ENCODE results near the gene B3GALT6.

Gene B3GALT6

DNA sequence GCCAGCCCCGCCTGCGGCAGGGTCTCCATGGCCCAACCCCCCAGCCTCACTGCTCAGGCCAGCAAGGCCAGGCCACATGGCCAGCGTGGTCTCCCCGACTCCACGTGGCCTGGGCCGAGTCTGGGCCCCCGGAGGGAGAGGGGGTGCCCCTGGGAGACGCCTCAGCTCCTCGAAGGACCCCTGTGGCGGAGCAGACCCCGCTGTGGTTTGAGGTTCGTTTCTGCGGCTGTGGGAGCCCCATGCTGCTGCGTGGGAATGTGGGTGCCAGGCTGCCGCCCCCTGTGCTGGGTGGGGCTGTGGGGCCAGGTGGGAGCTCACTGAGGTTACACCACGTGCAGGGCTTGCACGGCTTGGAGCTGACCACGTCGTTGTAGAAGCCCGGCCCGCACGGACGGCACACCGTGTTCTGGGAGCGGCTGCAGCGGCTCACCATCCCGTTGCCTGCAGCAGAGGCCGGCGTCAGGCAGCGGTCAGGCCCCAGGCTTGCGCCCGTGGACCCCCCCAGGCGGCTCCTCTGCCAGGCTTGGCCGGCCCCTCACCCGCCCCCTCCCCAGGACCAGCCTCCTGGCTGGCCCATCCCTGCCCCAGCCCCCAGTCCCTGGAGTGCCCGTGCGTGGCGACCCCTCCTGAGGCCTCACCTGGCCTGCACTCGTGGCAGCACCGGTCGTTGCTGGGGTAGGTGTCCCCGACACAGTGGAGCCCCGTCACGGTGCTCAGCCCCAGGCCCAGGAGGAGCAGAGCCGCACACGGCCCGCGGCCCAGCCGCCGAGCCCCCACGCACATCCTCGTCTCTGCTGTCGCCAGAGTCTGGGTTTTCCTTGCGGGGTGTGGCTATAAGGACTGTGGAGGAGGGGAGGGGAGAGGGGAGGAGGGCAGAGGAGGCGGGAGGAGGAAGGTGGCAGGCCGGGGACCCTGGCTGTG, 18.4 kb upstream of the B3GALT6 start, which contains the start of gene TNFRSF4:
Gene TNFRSF4, minus strand, starts transcription at position 809 of the 921 bp plus-strand sequence. Its CDS starts 26 bp downstream, at position 783.
- no peak within 1 kb of the TSS for H3K27ac ChIP-seq
- TF ChIP-seq, protein P1, sequence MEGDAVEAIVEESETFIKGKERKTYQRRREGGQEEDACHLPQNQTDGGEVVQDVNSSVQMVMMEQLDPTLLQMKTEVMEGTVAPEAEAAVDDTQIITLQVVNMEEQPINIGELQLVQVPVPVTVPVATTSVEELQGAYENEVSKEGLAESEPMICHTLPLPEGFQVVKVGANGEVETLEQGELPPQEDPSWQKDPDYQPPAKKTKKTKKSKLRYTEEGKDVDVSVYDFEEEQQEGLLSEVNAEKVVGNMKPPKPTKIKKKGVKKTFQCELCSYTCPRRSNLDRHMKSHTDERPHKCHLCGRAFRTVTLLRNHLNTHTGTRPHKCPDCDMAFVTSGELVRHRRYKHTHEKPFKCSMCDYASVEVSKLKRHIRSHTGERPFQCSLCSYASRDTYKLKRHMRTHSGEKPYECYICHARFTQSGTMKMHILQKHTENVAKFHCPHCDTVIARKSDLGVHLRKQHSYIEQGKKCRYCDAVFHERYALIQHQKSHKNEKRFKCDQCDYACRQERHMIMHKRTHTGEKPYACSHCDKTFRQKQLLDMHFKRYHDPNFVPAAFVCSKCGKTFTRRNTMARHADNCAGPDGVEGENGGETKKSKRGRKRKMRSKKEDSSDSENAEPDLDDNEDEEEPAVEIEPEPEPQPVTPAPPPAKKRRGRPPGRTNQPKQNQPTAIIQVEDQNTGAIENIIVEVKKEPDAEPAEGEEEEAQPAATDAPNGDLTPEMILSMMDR (IDR thresholded peaks at IDR 0.05), result no peak
- no peak for TF ChIP-seq ZFX (IDR thresholded peaks at IDR 0.05; ENCODE audit: borderline replicate concordance)

DNA sequence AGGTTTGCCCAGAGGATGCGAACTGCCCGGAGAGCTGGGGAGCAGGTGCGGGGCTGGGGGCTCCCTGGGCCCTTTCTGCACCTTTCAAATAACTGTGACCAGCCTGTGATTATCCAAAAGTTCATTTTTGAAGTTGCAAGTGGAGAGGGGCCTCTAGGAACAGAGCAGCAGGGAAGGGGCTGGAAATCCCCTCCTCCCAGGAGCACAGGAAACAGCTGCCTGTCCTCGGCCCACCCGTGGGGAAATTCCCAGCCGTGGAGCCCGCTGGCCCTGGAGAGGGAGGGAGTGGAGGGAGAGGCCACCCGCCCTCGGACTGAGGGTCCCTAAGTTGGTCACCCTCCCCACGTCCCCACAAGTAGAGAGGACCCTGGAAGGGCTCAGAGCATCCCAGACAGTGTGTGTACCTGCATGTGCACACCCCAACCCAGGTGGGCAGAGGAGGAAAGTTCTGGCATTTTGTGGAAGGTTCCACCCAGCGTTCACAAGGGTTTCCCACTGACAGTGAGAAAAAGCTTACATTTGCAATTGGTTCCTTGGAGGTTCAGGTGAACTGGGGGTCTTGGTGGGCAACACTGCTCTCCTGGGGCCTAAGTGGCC, 16.9 kb upstream of the B3GALT6 start:
- no peak overlapping the region for H3K27ac ChIP-seq
- TF ChIP-seq, protein P1 (IDR thresholded peaks at IDR 0.05), result no peak
- no peak for TF ChIP-seq ZFX (IDR thresholded peaks at IDR 0.05; ENCODE audit: borderline replicate concordance)

DNA sequence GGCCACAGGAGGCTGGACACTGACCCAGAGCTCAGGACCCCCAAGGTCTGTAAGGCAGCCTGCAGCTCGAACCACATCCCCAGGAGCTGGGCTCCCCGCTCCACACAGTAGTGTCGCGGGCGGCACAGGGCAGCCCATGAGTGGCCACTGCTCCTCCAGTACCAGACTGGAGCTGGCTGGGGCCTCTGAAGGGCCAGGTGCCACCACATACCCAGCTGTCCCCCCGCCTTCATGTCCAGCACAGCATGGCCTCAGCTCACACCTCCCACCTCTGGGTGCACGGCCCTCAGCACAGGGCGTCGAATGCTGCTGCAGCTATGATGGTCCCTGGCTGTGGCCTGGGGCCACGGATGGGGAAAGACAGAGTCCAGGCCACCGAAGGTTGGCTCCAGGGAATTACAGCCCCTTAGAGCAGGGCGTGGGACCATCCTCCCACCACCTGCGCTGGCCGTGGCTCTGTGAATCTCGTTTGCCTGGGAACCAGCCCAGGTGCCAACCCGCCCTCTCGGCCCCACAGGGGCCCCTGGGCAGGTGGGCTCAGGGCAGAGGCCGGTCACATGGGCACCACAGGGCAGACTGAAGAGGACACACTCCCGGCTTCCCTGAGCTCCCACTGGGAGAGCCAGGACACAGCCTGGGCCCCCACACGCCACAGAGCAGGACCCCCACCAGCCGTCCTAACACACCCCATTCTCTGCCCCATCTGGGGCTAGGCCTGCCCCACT, 16.0 kb upstream of the B3GALT6 start:
- no peak overlapping the region for H3K27ac ChIP-seq
- no peak for TF ChIP-seq ZFX (IDR thresholded peaks at IDR 0.05; ENCODE audit: borderline replicate concordance)
- TF ChIP-seq, protein P1 (IDR thresholded peaks at IDR 0.05), result no peak

DNA sequence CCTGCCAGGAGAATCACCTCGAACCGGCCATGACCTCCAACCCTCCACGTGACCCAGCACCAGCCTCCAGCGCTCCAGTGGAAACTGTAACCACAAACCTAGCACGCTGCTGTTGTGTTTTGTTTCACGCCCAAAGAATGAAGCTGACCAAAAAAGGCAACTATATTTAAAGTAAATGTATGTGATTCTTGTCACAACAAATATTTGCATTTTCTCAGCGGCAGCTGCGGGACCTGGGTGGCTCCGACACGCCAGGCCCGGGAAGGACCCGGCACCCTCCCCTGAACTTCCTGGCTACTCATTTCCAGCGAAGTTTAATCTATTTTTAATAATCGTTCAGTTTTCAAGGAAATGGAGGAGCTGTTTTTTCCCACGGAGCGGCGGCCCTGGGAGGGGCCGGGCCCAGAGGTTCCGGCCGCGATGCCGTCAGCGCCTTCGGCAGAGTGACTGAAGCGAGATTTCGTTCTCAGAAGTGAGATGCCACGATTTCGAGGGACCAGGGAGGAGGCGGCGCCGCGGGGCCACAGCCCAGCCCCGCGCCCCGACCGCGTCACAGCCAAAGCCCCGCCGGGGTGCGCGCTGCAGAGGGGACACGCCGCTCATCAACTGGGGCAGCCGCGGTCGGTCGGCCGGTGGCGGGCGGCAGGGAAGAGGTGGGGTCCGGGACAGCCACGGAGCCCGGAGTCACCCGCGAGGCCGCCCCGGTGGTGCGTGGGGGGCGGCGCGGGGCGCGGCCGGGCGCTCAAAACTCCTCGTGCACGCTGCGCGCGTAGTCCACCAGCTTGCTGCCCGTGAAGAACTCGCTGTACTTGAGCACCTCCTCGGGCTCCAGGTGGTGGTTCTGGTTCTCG, 15.0 kb upstream of the B3GALT6 start:
- no peak overlapping the region for H3K27ac ChIP-seq
- TF ChIP-seq, protein P1 (IDR thresholded peaks at IDR 0.05), result no peak
- no peak for TF ChIP-seq ZFX (IDR thresholded peaks at IDR 0.05; ENCODE audit: borderline replicate concordance)

DNA sequence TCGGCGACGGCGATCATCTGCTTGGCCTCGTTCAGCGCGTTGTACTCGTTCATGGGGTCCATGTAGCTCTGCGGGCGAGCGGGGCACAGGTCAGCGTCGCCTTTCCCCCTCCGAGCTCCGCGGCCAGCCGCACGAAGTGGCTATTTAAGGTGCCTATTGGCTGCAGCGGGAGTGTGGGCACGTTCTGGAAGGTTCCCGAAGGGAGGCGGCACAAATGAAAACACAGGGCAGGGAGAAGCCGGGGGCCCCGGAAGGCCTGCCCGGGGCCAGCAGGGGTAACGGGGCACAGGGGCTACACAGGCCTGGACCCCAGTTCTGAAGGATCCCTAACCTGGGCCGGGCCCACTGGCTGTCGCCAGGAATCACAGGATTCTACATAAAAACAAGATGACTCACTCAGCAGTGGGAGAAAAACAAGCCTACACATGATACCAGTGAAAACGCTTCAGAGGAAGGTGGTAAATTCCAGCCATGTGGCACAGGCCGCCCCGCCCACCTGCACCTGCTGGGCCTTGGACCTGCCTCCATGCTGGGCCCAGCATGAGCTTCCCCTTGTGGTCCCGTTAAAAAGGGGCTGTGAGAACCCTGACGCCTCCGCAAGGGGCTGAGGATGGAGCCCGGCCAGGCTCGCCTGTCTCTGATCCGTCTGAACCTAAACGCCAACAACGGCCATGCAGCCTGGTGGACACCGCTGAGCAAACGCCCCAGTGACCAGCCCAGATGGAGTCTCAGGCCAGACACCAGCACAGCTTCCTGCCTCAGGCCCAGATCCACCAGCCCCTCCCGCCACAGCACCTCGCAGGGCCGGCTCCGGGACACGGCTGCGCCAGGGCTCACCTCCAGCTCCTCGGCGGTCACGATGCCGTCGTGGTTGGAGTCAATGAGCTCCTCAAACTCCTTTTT, 14.2 kb upstream of the B3GALT6 start:
- no peak overlapping the region for H3K27ac ChIP-seq
- TF ChIP-seq, protein P1 (IDR thresholded peaks at IDR 0.05), result no peak
- TF ChIP-seq ZFX (IDR thresholded peaks at IDR 0.05; ENCODE audit: borderline replicate concordance), result no peak

Data from 22Rv1 (cell line).